NOMO-1 treated with DMSO at 0.1 percent for 48 hours (cell line): ENCODE measurements around the gene PPP1R37.
"Not testable (repeated sequence)": the region's sequence is repeated elsewhere in the genome, so short reads cannot be mapped to it uniquely, and the experiment has no call there.

Experiments used
- DNase-seq: peaks from one replicate; lab custom pipeline; 2025; ENCODE audit not compliant: unreplicated experiment; lab: John Stamatoyannopoulos, UW

The PPP1R37 gene

DNA sequence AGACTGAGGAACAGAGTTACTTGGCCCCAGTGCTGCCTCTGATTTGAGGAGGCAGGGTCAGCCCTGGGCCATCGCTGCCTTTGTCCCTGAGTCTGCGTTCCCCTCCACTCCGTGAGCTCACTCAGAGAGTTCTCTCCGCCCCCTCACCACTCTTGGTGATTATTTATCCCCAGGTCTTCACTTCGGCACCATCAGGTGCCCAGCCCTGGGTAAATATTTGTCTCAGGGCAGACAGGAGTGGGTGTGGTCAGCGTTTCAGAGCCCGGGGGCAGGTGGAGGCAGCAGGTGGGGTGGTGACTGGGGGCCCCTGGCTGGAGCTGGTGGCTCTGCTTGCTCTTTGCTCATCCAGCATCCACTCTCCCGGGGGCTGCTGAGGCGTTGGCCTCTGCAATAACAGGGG lies 20.6 kb downstream of the PPP1R37 start:
- no peak for DNase-seq

DNA sequence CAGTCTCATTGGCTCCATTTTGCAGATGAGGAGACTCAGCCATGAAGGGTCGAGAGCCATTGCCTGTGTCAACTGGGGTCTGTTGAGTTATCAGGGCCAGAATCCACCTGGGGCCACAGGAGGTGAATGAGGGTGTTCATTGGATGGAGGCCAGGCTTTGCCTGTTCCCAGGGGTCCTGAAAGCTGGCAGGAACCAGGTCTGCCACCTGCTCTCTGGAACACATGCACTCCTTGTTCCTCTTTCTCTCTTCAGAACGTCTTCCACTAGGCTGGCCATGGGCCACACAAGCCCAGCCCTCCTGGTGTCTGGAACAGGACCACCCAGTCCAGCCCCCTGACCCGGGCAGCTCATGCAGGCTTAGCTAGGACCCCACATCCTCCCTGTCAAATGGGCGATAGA lies 21.1 kb downstream of the PPP1R37 start:
- DNase-seq, result no peak

DNA sequence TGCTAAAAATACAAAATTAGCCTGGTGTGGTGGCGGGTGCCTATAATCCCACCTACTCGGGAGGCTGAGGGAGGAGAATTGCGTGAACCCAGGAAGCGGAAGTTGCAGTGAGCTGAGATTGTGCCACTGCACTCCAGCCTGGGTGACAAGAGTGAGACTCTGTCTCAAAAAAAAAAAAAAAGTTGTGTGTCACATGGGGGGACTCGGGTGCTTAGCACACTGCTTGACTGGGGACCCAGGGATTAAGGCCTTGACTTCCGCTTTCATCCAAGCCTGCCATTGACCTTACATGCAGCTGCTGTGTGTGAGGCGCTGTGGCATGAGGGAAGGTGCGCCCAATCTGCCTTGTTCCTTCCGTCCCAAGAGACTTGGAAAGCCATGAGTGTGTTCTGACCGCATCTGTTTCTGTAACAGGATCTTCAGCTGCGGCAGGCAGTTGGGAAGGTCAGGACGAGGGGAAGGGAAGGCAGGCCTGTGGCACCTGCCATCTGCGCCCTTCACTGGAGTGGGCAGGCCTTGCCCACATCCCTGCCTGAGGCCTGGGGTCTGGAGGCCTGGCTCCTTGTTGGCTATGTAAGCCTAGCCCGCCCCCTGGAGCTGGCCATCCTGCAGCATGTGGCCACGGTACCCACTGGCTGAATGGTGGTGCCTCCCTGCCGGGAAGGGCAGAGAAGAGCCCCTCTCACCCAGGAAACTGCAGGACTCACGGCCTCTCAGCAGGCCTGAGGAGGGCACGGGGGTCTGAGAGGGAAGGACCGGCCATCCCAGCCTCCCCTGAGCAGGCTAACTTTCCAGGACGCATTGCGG lies 23.0 kb downstream of the PPP1R37 start:
- DNase-seq, result no peak

DNA sequence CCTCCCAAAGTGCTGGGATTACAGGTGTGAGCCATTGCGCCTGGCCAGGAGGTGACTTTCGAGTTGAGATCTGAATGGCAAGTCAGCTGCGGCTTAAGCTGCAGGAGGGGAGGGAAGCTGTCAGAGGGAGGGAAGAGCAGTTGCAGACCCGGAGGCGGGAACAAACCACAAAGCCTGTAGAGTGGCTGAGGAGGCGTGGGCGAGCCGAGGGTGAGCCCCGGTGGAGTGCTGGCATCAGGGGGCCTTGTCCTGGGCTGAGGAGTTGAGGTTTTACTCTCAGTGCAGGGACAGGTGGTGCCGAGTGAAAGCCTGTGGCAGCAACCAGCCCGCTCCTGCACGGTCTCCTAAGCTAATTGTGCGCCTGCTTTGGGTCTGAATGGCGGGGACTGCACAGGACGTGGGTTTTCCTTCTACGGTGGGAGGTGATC lies 24.2 kb downstream of the PPP1R37 start:
- DNase-seq, result no peak

DNA sequence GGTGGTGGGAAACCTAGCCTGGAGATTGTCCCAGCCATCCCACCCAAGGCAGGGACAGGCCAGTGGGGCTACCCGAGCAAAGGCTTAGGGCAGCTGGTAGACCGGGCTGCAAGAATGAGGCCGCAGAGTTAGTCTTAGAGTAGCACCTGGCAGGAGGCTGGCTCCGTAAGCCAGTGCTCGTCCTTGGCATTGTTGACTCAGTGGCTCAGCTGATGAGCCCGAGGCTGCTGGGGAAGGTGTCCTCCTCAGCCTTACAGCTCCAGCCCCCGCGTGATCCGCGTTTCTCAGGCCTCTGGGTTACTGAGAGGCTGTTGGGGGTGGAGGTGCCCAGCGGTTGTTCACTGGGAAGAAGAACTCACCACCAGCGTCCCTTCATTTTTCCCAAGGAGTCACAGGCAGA lies 24.7 kb downstream of the PPP1R37 start:
- DNase-seq, result no peak

DNA sequence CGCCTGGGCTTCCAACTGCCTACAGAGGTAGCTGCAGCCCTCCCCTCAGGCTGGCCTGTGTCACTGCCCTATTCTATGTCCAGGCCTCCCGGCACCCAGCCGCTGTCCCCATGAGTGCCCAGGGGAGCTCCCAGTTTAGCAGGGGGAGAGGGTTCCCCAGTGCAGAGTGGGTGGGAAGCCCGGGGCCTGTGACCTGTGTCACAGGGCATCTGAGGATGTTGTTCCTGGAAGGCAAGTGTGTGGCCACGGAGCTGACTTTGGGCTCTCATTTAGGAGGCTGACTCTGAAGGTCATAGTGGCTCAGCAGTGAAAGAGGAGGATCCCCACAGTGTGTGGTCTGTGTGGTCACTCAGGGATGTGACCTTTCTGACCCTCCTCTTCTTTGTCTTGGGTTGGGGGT lies 25.1 kb downstream of the PPP1R37 start:
- no peak for DNase-seq

DNA sequence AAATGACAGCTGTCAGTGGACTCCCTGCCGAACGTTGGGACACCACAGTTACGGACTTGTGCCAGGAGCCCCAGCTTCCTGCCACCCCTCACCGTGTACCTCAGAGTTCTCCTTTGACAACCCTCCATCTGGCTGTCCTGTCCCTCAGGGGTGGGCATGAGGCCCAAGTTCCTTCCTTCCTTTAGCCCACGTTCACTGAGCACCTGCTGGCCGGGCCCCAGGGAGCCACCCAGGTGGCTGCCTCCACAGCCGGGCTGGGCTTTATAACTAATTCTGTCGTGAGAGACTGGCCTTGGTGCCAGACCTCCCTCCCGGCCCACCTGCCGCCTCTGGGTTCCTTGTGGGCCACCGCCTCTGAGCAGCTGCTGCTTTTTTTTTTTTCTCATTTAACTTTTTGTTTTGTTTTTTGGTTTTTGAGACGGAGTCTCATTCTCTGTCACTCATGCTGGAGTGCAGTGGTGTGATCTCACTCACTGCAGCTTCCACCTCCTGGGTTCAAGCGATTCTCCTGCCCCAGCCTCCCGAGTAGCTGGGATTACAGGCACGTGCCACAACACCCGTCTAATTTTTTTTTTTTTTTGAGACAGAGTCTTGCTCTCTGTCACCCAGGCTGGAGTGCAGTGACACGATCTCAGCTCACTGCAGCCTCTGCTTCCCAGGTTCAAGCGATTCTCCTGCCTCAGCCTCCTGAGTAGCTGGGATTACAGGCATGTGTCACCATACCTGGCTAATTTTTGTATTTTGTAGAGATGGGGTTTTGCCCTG lies 25.8 kb downstream of the PPP1R37 start:
- not testable (repeated sequence) for DNase-seq

DNA sequence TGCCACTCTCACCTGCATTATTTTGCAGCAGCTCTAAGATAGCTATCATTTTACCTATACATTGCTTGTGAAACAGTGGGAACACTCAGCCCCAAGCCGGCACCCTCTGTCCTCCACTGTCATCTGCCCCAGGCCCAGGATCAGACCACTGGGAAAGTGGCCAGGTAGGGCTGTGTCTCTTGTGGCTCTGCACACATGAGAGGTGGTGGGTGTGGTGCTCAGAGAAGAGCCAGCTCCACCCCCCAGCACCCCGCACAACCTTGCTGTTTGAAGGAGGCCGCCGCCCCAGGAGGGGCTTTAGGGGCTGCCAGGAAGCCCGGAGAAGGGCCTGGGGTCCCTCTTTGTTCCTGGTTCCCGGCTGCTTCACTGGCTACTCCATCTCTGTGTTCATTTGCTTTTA lies 26.6 kb downstream of the PPP1R37 start:
- DNase-seq, result no peak

DNA sequence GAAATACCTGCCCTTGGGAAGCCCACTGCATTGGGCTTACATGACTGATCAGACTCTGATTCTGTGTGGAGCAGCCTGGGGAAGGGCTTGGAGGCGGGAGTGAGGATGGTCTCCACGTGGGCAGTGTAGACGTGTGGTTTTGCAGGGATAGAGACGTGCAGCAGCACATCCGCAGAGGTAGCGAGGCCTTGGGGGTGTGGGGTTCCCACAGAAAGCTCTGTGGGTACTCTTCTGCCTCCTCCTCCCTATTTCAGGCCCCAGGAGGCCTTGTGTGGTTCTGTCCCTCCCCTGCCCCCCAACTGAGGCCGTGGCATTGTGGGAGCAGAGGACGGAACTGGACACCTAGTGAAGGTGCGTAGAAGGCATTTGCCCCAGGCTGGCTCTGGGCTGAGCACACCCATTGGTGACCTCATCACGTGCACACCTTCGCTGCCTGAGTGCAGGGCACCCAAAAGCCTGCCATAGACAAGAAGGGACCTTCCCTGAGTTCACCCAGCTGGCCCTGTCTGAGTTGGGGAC lies 28.9 kb downstream of the PPP1R37 start:
- DNase-seq, result no peak

DNA sequence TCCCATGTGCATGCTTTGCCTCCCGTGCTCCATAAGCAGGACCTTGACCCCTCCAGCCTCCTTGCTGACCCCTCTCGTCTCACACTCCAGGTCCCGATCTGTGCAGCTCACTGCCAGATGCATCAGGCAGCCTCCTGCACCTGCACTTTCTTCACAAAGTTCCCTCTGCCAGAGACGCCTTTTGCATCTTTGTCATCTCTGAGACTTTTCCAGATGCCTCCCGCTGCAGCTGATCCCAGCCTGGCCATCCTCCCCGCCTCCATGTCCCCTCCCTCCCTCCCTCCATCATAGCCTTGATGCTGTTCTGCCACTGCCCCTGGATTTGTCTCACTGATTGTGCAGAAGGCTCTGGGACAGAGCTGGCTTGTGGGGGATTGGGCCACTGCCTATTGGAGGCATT lies 29.9 kb downstream of the PPP1R37 start:
- DNase-seq, result no peak

DNA sequence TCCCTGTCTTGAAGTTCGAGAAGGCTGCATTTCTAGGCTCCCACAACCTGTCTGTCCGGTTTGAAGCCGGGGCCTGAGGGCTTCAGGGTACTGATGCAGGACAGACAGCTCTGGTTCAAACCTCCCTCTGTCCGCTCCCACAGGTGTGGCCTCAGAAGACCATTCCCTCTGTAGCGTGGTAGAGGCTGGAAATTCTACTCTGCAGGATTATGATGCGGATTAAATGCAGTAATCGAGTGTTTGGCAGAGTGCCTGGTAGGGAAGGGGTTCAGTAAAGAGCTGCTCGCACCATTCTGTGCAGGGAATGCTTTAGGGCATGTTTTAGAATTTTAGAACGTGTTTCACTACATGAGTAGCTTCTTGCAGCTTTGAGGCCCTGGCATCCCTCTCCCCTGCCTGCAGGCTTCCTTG lies 30.5 kb downstream of the PPP1R37 start:
- DNase-seq, result no peak

DNA sequence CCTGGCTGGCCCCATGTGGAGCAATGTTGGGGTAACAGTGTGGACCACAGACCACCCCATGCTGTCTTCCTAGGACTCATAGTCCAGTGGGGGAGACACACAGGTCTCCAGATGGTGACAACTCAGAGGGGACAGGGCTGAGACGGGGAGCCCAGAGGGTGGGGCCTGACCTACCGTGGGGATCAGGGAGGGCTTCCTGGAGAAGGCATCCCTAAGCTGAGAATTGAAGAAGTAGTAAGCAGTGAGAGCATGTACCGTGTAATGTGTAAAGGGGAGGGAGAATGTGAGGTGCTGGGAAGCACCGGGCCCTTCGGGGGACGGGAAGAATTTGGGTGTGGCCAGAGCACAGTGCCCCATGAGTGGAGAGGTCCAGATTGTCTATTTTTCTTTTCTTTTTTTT lies 31.0 kb downstream of the PPP1R37 start:
- DNase-seq, result no peak

DNA sequence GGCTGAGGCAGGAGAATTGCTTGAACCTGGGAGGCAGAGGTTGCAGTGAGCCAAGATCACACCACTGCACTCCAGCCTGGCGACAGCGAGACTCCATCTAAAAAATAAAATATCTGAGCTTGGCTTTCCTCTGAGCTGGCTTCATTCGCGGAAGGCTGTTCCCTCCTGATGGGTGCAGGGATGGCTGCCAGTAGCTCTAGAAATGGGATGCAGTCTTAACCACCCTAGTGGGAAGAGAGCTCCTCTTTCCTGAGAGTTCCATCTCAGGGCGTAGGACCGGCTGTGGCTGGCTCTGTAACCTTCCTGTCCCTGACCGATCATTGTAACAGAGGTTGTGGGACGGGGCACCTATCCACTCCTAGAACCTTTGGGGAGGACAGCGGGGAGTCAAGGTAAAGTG lies 32.4 kb downstream of the PPP1R37 start:
- DNase-seq, result no peak

DNA sequence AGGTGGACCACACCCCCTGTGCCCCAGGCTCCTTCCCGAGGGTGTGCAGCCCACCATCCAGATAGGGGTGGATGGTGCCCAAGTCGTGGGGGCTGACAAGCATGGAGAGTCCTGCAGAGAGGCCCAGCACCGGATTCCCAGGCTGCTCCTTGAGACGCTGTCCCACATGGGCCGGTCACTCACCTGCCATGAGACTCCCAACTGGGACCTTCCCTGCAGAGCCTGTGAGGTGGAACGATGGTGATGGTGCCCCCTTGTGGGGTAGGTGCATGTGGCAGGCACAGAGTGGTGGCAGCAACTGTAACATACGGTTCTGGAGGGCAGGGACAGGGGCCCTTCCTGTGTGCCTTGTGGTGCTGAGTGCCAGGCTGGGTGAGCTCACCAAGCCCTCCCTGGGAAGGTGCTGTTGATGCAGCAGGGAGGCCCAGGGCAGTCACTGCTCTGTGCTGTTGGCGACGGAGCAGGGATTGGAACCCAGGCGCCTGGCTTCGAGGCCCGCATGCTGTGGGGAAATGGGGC lies 33.1 kb downstream of the PPP1R37 start:
- DNase-seq, result peak; percentile 26

DNA sequence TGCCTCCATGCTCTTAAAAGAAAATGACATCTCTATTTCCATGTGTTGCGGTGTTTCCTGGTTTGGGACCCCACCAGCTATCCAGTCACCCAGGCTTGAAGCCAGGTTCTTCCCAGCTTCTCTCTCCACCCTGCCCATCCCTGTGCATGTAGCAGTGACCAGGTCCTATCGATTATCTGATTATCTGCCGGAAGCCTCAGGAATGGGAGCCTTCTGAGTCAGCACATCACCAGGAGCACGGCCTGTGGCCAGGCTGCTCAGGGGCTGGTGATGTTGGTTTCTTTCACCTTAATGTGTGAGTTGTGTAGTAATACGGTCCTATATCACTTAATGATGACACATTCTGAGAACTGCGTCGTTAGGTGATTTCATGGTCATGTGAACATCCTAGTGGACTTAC lies 33.7 kb downstream of the PPP1R37 start:
- DNase-seq, result no peak

DNA sequence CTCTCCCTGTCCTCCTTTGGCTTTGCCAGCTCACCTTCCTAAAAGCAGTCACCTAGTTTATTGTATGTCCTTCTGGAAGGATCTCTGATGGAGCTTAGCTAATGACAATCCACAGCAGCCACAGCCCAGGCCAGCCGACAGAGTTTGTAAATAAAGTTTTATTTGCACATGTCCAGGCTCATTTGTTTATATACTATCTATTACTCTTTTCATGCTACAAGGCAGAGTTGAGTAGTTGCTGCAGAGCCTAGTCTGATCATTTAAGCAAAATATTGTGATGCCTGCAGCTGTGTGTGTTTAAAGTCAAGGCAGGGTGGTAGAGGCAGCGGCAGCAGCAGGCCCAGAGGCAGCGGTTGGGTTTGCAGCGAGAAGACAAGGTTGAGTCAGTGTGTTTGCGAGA lies 35.2 kb downstream of the PPP1R37 start:
- no peak for DNase-seq

DNA sequence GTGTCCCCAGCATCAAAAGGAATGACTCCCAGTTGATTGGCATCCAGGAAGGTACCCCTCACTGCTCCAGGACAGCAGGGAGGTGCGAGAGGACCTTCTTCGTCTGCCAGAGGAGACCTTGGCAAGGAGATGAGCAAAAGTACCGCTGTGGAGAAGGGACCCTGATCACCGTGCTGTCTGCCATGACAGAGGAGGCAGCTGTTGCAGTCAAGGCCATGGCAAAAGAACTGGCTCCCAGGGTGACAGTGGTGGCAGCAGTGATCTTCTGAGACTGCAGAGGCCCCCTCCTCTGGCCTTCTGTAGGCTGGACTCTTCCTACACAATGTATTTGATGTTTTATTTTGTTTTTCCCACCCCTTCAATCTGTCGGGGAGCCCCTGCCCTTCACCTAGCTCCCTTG lies 35.8 kb downstream of the PPP1R37 start:
- DNase-seq, result no peak

DNA sequence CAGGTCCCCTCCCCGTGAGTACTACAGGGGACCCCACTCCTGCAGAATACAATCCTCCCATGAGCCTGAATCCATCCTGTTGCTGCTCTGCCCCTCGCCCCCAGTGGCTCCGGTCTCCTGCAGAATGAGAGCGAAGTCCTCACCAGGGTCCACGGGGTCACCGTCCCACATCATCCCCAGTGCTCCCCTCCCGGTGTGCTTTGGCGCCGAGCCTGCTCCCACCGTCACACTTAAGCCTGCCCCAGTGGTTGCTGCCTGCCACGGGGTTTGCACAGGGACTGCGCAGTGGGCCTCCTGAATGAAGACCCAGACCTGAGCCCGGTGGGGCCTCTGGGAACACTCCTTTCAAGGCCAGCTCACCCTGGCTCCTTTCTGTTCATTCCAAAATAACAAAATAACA lies 37.3 kb downstream of the PPP1R37 start:
- no peak for DNase-seq

DNA sequence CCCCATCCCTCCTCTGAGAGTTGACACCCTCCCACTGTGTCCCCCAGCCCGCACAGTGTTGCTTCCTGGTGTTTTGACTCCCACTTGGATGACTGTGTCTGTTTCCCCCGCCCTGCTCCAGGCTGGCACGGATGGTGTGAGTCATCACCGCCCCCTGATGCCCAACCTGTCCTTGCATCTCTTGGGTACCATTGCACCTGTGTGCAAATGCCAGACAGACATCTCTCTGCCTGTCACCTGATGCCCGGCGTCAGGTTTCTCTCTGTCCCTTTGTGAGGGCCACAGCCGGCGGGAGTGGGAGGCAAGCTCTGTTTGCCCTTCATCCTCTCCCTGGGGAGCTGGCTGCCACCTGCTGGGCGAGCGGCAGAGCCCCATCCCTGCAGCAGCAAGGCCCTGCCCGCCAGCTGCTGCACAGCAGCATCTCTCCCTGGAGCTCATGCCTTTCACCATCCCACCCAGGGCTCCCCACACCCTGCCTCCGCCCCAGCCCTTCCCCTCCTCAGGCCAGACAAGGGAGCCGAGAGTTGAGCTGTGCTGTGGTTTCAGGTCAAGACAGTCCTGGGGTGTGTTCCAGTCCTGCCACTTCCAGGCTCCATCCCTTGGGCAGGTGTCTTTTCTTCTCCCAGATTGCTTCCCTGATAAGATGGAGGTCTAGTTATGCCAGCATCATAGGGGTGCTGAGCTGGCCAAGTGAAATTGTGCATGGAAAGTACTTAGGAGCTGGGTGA lies 38.1 kb downstream of the PPP1R37 start:
- DNase-seq, result no peak

DNA sequence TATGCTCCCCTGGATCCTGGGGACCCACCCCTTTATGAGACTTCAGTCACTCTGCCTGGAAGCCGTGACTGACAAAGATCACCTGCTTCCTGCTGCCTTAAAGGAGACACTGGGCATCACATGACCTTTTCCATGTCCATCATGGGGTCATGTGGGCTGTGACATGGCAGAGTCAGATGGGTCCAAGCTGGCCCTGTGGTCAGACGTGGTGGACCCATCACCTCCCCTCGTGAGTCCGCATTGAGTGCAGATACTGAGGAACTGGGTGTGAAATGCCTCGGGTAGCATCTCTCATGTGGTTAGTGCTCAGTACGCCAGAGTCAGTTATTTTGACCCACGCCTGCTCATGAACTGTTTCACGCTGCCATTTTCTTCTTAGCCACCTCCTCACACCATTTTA lies 40.7 kb downstream of the PPP1R37 start:
- no peak for DNase-seq

DNA sequence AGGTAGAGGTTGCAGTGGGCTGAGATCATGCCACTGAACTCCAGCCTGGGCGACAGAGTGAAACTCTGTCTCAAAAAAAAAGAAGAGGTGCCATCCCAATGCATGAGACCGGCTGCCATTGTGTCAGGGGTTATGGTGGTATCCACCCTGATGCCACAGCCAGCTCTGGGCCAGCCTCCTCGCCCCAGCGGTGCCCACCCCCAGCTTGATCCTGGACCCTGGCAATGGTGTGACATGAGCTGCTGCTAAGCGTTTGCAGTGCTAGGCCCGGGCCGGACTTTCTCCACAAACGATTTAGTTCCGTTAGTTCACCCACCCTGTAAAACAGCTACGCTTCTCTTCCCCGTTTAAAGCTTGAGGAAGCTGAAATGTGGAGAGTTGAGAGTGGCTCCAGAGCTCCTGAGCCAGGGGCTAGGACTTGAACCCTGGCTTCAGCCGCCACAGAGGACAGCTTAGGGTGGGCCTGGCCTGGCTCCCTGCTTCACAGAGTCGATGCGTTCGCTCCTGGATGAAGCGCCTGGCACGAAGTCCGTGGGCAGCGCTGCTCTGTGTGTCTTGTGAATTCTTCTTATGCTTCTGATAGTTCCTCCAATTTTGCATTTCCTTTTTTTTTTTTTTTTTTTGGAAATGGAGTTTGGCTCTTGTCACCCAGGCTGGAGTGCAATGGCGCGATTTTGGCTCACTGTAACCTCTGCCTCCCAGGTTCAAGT lies 42.4 kb downstream of the PPP1R37 start:
- DNase-seq, result no peak
